Upper lobe of left lung (tissue), 4 donors: ENCODE measurements around the gene TNS1.

Experiments
- CTCF ChIP-seq, 6 experiments: fragments of 450-650 bp in 4 of 6; fragments of 200-600 bp in 2 of 6; sonication (generic) in 2 of 6; IDR thresholded peaks; one replicate each; pipeline ENCODE4 v1.5.1; 2016 to 2019; ENCODE audit warnings: antibody characterized with exemption in 6 of 6
- POLR2A ChIP-seq, 4 donors: fragments of 450-650 bp; IDR thresholded peaks; one replicate each; pipeline ENCODE4 v1.5.1; 2016 to 2017; ENCODE audit warnings: antibody characterized with exemption in 4 of 4, mild to moderate bottlenecking in 2 of 4
- POLR2AphosphoS5 ChIP-seq, 2 donors: sonication (generic); formaldehyde crosslinking; IDR thresholded peaks; one replicate each; pipeline ENCODE4 v1.5.1; 2017; ENCODE audit warnings: antibody characterized with exemption in 2 of 2

DNA sequence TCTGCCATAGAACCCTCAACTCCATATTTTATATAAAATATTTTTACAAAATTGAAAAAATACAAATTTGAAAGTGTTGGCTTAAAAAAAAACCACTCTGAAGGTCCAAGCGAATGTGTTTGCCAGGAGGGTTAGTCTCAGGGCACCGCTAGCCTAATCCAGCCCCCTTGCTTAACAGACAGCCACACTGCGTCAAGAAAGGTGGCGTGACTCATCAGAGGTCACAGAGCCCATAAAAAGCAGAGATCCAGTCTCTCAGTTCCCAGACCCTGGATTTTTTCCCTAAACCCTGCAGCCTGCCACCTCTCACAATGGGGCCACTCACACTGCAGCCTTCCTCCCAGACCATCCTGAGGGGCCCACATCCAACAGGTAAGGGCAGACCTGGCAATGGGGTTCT, 3.9 kb upstream of the TNS1 start:
- TF ChIP-seq CTCF (IDR thresholded peaks at IDR 0.05) (no peak), POLR2A (IDR thresholded peaks at IDR 0.05) (no peak), POLR2AphosphoS5 (IDR thresholded peaks at IDR 0.05) (no peak)
